Measurements from ENCODE around the gene REXO4.
A peak's percentile ranks its signal among the peaks of the same experiment; 100 is the strongest.

REXO4 gene

GRCh38 chr9:133367778-133368177 is 50.0 kb downstream of the REXO4 start:
- no peak for DNase-seq (ENCODE audit: low read depth)

- DNase-seq (ENCODE audit: low read depth) = no peak
Observed at GRCh38 chr9:133367221-133367620, 50.6 kb downstream of the REXO4 start.

GRCh38 chr9:133366435-133366834 is 51.4 kb downstream of the REXO4 start:
- DNase-seq (ENCODE audit: low read depth) = no peak

- DNase-seq (ENCODE audit: low read depth) = no peak
Observed at GRCh38 chr9:133362359-133363044, 55.3 kb downstream of the REXO4 start.

GRCh38 chr9:133361507-133362092 is 56.2 kb downstream of the REXO4 start:
- DNase-seq (ENCODE audit: low read depth) = no peak

GRCh38 chr9:133360400-133361393 is 57.1 kb downstream of the REXO4 start:
- no peak for DNase-seq (ENCODE audit: low read depth)

- no peak for DNase-seq (ENCODE audit: low read depth)
Observed at GRCh38 chr9:133359399-133360175, 58.2 kb downstream of the REXO4 start.

- DNase-seq (ENCODE audit: low read depth) = no peak
Observed at GRCh38 chr9:133357656-133358055, 60.2 kb downstream of the REXO4 start.

GRCh38 chr9:133356391-133357091 is 61.3 kb downstream of the REXO4 start, which contains the start of the genes SURF1 and SURF2:
SURF1 (minus strand) TSS chr9:133356487; CDS start chr9:133356453, 34 bp downstream.
SURF2 (plus strand) TSS chr9:133356550; CDS start chr9:133356593, 43 bp downstream.
- peak; percentile 89 for DNase-seq (ENCODE audit: low read depth)

All from ELR (cell line).